AG10803 (cell line): ENCODE measurements around the gene SPHK2.

ENCODE experiments used
- DNase-seq: peaks from one replicate; pipeline ENCODE4 v3.0.0; 2010; ENCODE audit warnings: low read depth
- H3K4me3 ChIP-seq: 2 replicates; pipeline ENCODE4 v1.5.1; 2011; ENCODE audit warnings: mild to moderate bottlenecking, low read length, control low read depth
- CTCF ChIP-seq: conservative IDR thresholded peaks from 2 replicates; pipeline ENCODE4 v1.5.1; 2011; ENCODE audit warnings: mild to moderate bottlenecking, low read length, control low read depth, inconsistent platforms

SPHK2 gene

GRCh38 chr19:48603850-48604249, 15.5 kb upstream of the SPHK2 start:
- H3K4me3 ChIP-seq = no peak overlapping the region
- TF ChIP-seq CTCF = no peak
- DNase-seq = no peak

- no peak for TF ChIP-seq CTCF
- DNase-seq = no peak
- H3K4me3 ChIP-seq = no peak within 1 kb of the TSS
Observed at GRCh38 chr19:48606463-48607358, 12.6 kb upstream of the SPHK2 start, which contains the start of gene SPACA4. Gene SPACA4 (plus strand): TSS chr19:48606742. CDS start chr19:48606979, 237 bp downstream.

- no peak overlapping the region for H3K4me3 ChIP-seq
- TF ChIP-seq CTCF = no peak
- no peak for DNase-seq
Observed at GRCh38 chr19:48607359-48607755, 11.9 kb upstream of the SPHK2 start.

- DNase-seq = peak; percentile 43
- TF ChIP-seq CTCF = peak; percentile 66
- H3K4me3 ChIP-seq = no peak overlapping the region; the same call in 1 of the 2 replicates
Observed at GRCh38 chr19:48608798-48609263, 10.5 kb upstream of the SPHK2 start.

GRCh38 chr19:48609571-48610108, 9.7 kb upstream of the SPHK2 start:
- no peak overlapping the region for H3K4me3 ChIP-seq
- no peak for DNase-seq
- TF ChIP-seq CTCF = no peak

- no peak for DNase-seq
- H3K4me3 ChIP-seq = no peak overlapping the region
- TF ChIP-seq CTCF = no peak
Observed at GRCh38 chr19:48611872-48612271, 7.4 kb upstream of the SPHK2 start.
